Measurements from ENCODE around the gene IKZF1.

- TF ChIP-seq CTCF (conservative IDR thresholded peaks at IDR 0.05 in 1 of 2, IDR thresholded peaks at IDR 0.05 in 1 of 2; ENCODE audit: extremely low read depth in 1 of 2, insufficient read depth in 1 of 2, low read depth in 1 of 2, low read length in 2 of 2): no peak
- no peak for TF ChIP-seq EZH2 (IDR thresholded peaks at IDR 0.05; ENCODE audit: borderline replicate concordance, low read length)
Observed at GRCh38 chr7:50287129-50287528, 17.4 kb upstream of the IKZF1 start.
